ENCODE data around the gene BANF2. TPM values are rescaled to one million over a fixed set of nuclear protein-coding genes. Genes with fewer than 3 reads are reported as not detected.

Gene BANF2
- total and polyA plus RNA-seq, 2 of the 13 experiments (the other 11 are each of a cell fraction or from before 2014, with no cell fraction given): 0.35 TPM; not detected in 1

DNA sequence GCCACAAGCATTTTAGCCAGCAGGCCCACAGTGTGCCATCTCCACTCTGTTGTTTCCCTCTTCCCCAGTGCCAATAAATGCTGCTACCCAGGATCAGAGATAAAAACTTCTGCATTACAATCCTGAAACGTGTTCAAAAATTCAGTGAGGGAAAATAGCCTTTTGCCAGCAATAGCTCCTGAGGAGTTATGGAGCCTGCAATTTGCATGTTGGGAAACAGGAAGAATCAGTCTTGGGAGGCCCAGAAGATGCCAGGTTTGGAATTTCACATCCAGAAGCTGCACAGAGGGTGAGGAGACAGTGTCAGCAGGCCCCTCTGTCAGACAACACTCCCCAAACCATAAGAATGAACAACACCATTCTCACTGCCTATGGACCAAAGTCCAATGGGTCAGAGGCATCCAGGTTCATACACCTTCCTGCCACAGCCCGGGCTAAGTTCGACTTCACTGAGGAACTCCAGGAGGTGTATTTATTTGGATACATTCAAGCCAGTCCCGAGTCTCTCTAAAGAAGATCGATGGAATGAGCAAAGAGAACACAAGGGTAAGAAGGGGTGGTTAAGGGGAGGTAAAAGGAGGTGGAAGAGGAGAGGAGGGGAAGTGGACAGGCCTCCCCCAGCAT is 38.5 kb upstream of the BANF2 start (continued):
- TF ChIP-seq, protein P1, sequence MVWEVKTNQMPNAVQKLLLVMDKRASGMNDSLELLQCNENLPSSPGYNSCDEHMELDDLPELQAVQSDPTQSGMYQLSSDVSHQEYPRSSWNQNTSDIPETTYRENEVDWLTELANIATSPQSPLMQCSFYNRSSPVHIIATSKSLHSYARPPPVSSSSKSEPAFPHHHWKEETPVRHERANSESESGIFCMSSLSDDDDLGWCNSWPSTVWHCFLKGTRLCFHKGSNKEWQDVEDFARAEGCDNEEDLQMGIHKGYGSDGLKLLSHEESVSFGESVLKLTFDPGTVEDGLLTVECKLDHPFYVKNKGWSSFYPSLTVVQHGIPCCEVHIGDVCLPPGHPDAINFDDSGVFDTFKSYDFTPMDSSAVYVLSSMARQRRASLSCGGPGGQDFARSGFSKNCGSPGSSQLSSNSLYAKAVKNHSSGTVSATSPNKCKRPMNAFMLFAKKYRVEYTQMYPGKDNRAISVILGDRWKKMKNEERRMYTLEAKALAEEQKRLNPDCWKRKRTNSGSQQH (CRISPR knock-in tag; IDR thresholded peaks at IDR 0.05; ENCODE audit: low read depth): no peak
- TF ChIP-seq TP53 (CRISPR knock-in tag; conservative IDR thresholded peaks at IDR 0.05): no peak
- TF ChIP-seq KLF6 (CRISPR knock-in tag; IDR thresholded peaks at IDR 0.05): no peak
- TF ChIP-seq ZFP82 (CRISPR knock-in tag; IDR thresholded peaks at IDR 0.05; ENCODE audit: borderline replicate concordance): no peak
- TF ChIP-seq NFKB2 (CRISPR knock-in tag; IDR thresholded peaks at IDR 0.05; ENCODE audit: borderline replicate concordance): no peak
- TF ChIP-seq SOX6 (IDR thresholded peaks at IDR 0.05): no peak
- peak; percentile 82 for TF ChIP-seq SOX6 (CRISPR knock-in tag; IDR thresholded peaks at IDR 0.05)
- no peak for TF ChIP-seq ZNF3 (CRISPR knock-in tag; IDR thresholded peaks at IDR 0.05)
- TF ChIP-seq, protein P2, sequence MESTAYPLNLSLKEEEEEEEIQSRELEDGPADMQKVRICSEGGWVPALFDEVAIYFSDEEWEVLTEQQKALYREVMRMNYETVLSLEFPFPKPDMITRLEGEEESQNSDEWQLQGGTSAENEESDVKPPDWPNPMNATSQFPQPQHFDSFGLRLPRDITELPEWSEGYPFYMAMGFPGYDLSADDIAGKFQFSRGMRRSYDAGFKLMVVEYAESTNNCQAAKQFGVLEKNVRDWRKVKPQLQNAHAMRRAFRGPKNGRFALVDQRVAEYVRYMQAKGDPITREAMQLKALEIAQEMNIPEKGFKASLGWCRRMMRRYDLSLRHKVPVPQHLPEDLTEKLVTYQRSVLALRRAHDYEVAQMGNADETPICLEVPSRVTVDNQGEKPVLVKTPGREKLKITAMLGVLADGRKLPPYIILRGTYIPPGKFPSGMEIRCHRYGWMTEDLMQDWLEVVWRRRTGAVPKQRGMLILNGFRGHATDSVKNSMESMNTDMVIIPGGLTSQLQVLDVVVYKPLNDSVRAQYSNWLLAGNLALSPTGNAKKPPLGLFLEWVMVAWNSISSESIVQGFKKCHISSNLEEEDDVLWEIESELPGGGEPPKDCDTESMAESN (CRISPR knock-in tag; conservative IDR thresholded peaks at IDR 0.05): 0 out of 2 replicates have a peak, but pooled peaks have one; percentile 17
- TF ChIP-seq ZNF570 (CRISPR knock-in tag; IDR thresholded peaks at IDR 0.05; ENCODE audit: borderline replicate concordance): no peak
- no peak for TF ChIP-seq NBN (conservative IDR thresholded peaks at IDR 0.05)
- TF ChIP-seq, protein P3, sequence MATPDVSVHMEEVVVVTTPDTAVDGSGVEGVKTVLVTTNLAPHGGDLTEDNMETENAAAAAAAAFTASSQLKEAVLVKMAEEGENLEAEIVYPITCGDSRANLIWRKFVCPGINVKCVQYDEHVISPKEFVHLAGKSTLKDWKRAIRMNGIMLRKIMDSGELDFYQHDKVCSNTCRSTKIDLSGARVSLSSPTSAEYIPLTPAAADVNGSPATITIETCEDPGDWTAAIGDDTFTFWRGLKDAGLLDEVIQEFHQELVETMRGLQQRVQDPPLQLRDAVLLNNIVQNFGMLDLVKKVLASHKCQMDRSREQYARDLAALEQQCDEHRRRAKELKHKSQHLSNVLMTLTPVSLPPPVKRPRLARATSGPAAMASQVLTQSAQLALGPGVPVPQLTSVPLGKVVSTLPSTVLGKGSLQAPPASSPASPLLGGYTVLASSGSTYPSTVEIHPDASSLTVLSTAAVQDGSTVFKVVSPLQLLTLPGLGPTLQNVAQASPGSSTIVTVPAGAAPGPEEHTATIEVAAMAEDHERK (CRISPR knock-in tag; IDR thresholded peaks at IDR 0.05; ENCODE audit: low read depth): no peak
- TF ChIP-seq, protein P4, sequence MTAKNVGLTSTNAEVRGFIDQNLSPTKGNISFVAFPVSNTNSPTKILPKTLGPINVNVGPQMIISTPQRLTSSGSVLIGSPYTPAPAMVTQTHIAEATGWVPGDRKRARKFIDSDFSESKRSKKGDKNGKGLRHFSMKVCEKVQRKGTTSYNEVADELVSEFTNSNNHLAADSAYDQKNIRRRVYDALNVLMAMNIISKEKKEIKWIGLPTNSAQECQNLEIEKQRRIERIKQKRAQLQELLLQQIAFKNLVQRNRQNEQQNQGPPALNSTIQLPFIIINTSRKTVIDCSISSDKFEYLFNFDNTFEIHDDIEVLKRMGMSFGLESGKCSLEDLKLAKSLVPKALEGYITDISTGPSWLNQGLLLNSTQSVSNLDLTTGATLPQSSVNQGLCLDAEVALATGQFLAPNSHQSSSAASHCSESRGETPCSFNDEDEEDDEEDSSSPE (CRISPR knock-in tag; IDR thresholded peaks at IDR 0.05): 0 out of 2 replicates have a peak, but pooled peaks have one; percentile 43
- no peak for TF ChIP-seq ZNF530 (CRISPR knock-in tag; IDR thresholded peaks at IDR 0.05; ENCODE audit: low read depth)
- no peak for TF ChIP-seq SATB2 (CRISPR knock-in tag; IDR thresholded peaks at IDR 0.05)
- TF ChIP-seq, protein P5, sequence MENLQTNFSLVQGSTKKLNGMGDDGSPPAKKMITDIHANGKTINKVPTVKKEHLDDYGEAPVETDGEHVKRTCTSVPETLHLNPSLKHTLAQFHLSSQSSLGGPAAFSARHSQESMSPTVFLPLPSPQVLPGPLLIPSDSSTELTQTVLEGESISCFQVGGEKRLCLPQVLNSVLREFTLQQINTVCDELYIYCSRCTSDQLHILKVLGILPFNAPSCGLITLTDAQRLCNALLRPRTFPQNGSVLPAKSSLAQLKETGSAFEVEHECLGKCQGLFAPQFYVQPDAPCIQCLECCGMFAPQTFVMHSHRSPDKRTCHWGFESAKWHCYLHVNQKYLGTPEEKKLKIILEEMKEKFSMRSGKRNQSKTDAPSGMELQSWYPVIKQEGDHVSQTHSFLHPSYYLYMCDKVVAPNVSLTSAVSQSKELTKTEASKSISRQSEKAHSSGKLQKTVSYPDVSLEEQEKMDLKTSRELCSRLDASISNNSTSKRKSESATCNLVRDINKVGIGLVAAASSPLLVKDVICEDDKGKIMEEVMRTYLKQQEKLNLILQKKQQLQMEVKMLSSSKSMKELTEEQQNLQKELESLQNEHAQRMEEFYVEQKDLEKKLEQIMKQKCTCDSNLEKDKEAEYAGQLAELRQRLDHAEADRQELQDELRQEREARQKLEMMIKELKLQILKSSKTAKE (CRISPR knock-in tag; IDR thresholded peaks at IDR 0.05; ENCODE audit: borderline replicate concordance): peak; percentile 58; the same call in 1 of the 2 replicates
- TF ChIP-seq SNRNP70 (IDR thresholded peaks at IDR 0.05; ENCODE audit: low read depth, low read length): no peak
- no peak for TF ChIP-seq ZNF256 (CRISPR knock-in tag; conservative IDR thresholded peaks at IDR 0.05)
- no peak for TF ChIP-seq TBL1XR1 (IDR thresholded peaks at IDR 0.05; ENCODE audit: borderline replicate concordance, low read length, partially characterized antibody)
- TF ChIP-seq MAFF (IDR thresholded peaks at IDR 0.05; ENCODE audit: low read depth, low read length): no peak
- TF ChIP-seq ZNF891 (CRISPR knock-in tag; IDR thresholded peaks at IDR 0.05): no peak
- TF ChIP-seq, protein P6, sequence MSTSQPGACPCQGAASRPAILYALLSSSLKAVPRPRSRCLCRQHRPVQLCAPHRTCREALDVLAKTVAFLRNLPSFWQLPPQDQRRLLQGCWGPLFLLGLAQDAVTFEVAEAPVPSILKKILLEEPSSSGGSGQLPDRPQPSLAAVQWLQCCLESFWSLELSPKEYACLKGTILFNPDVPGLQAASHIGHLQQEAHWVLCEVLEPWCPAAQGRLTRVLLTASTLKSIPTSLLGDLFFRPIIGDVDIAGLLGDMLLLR (CRISPR knock-in tag; IDR thresholded peaks at IDR 0.05): no peak

Measured in HepG2 (cell line).